GM21423 (cell line): ENCODE measurements around the gene ATP5F1D.
A peak's percentile ranks its signal among the peaks of the same experiment; 100 is the strongest.

Source experiments
- ATAC-seq: cut with Tn5 transposase; IDR thresholded peaks from one replicate; pipeline ENCODE4 v1.9.1; 2021; ENCODE audit warnings: mild to moderate bottlenecking, moderate library complexity; ENCODE audit not compliant: unreplicated experiment

Gene ATP5F1D

GRCh38 chr19:1231729-1232637, 9.6 kb upstream of the ATP5F1D start:
- ATAC-seq = no peak

- no peak for ATAC-seq
Observed at GRCh38 chr19:1232652-1233072, 8.9 kb upstream of the ATP5F1D start.

- no peak for ATAC-seq
Observed at GRCh38 chr19:1233115-1233667, 8.4 kb upstream of the ATP5F1D start.

- no peak for ATAC-seq
Observed at GRCh38 chr19:1234051-1234954, 7.2 kb upstream of the ATP5F1D start.

DNA sequence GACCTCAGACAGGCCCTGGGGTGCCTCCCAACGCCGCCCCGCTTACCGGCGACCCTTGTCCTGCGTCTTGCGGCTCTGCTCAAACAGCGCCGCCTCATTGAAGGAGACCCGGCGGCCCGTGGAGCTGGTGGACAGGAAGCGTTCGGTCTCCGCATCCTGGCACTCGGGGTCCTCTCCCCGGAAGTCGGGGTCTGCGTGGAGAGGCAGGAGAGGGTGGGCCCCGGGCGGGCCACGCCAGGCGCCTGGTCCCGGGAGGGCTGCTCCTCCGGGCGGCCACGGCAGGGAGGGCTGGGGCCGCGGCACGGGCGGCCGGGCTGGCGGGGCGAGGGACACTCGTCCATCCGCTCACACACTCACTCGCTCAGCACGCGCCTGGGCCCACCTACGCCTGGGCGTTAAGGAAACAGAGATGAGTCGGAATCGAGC, 6.6 kb upstream of the ATP5F1D start:
- ATAC-seq = no peak

GRCh38 chr19:1235625-1236538, 5.7 kb upstream of the ATP5F1D start:
- ATAC-seq = no peak

GRCh38 chr19:1236576-1236975, 5.0 kb upstream of the ATP5F1D start:
- no peak for ATAC-seq

- no peak for ATAC-seq
Observed at GRCh38 chr19:1237027-1237659, 4.4 kb upstream of the ATP5F1D start.

- no peak for ATAC-seq
Observed at GRCh38 chr19:1237754-1238368, 3.7 kb upstream of the ATP5F1D start, which contains the start of gene CBARP. Gene CBARP, minus strand, starts transcription at chr19:1238005. Its CDS starts 1,905 bp downstream, at chr19:1236100.

DNA sequence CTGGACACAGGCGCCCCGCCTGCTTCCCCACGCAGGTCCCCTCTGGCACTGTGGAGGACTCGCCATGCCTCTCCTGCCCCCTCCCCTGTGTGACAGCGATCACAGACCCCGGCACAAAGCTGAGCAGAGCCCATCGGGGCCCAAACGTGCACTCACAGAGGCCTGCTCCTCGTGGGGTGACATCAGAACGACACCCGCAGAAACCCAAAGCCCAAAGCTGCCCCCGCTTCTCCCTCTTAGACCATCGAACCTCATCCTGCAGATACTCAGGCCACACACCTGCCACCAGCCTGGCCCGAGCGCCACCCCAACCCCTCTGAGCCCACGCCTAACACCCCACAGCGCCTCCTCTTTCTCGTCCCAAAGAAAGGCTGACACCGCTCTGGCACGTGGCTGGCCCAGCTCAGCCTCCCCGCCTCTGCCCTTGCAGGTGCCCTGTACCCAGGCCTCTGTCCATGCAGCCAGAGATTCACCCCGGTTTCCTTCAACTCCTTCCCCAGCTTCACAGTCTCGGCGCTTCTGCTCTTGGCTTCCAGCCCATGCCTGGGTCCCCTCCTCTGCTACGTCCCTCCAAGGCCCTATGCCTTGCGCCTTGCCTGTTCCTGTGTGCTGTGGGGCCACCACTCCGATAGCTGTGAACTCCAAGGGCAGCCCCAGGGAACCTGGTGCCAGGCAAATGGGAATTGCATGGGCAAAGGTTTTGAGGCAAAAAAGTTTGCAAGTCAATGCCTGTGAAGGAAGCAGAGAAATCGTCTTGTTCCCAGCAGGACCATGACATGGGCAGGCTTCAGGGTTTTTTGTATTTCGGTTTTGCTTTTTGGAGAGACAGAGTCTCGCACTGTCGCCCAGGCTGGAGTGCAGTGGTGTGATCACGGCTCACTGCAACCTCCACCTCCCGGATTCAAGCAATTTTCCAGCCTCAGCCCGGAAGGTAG, 2.9 kb upstream of the ATP5F1D start:
- ATAC-seq = no peak

DNA sequence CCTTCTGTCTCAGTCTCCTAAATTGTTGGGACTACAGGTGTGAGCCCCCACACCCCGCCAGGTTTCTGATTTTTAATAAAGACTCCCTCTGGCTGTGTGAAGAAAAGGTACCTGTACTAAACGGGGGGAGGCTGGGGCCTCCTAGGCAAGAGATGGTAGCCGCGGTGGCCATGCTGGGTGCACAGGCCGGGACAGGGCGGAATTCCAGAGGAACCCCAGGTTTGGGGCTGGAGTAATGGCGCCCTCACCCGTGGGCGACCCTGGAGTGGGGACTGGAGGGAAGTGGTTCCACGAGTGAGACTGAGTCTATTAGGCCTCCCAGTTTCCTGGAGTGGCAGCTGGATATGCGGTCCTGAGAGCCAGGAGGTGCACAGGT, 2.1 kb upstream of the ATP5F1D start:
- ATAC-seq = no peak

DNA sequence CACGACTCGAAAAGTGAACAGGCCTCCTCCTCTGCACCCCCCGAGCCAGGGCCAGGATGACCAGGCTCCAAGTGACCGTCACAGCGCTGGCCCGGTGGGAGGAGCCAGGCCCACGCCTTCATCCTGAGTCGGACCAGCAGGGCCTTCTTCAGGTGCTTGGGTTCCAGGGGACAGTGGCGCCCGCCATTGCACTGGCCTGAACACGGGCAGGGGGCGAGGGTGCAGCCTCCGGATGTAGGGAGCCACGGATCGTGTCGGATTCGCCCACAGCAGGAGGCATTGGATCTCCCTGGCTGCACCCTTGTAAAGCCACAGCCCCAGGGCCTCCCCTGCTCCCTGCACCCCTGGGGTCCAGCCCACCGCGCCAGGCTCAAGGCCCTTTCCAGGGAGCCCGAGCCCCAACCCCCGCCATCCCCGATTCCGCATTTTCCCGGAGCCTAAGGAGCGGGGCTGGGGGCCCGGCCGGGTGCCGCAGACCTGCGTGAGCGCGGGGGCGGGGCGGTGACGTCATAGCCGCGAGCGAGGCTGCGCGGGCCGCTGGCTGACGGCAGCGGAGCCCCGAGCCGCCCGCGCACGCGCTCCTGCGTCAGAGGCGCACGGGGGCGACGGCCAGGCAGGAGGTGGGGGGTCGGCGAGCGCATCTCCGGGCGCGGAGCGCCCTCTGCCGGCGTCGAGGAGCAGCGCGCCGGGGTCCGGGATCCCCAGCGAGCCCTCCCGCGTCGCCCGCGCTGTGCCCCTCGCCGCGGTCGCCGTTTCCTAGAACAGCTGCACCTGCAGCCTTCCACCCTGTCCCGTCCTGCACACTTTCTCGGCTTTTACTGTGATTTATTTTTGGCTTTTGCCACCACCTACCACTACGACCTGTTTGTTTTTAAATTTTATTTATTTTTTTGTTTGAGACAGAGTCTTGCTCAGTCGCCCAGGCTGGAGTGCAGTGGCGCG, 1.5 kb upstream of the ATP5F1D start:
- peak; percentile 35 for ATAC-seq

- no peak for ATAC-seq
Observed at GRCh38 chr19:1240925-1241324, 626 bp upstream of the ATP5F1D start.

DNA sequence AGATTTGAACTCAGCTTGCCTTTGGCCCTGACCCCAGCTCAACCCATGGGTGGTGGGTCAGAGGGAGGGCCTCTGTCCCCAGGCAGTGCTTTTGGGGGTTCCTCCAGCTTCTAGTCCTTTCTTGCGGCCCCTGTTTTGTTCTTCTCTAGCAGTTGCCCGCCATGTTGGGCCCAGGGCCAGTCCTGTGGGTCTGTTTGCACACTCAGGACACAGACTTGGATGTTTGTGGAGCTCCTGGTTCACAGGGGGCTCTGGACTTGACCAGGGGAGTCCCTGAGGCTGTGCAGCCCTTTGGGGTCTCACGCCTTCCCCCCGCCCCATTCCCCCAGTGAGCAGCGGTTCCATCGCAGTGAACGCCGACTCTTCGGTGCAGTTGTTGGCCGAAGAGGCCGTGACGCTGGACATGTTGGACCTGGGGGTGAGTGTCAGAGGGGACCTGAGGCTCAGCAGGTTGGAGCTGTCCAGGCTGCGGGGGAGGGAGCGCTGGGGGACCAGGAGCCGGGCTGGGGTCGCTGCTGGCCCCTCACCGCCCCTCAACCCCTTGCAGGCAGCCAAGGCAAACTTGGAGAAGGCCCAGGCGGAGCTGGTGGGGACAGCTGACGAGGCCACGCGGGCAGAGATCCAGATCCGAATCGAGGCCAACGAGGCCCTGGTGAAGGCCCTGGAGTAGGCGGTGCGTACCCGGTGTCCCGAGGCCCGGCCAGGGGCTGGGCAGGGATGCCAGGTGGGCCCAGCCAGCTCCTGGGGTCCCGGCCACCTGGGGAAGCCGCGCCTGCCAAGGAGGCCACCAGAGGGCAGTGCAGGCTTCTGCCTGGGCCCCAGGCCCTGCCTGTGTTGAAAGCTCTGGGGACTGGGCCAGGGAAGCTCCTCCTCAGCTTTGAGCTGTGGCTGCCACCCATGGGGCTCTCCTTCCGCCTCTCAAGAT, 2.5 kb downstream of the ATP5F1D start:
- no peak for ATAC-seq

DNA sequence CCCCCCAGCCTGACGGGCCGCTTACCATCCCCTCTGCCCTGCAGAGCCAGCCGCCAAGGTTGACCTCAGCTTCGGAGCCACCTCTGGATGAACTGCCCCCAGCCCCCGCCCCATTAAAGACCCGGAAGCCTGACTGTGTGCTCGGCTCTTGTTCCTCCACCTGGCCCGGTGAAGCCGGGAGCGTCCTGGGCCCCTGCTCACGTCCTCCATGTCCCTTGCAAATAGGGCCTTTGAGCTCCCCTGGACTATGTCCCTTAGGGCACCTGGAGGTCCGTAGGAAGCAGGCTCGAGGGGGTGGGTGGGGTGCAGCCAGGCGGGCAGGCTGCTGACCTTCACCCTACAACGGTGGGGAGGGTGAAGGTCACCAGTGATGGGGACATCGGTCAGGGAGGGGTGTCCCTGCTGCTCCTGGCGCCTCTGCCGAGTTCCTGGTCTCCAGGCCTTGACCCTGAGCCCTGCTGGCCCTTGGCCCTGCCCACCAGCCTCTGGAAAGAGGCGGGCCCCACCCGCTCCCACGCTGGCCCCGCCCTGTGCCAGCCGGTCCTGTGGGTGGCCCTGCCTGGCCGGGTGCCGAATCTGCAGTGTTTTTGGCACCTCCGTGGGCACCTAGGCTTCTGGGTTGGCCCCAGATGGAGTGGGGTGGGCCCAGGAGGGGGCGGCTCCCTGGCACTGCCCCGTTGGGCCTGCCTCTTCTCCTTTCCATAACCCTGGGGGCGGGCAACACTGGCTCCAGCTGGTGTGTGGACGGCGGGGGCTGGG, 3.3 kb downstream of the ATP5F1D start:
- no peak for ATAC-seq
